ENCODE results near the gene ROCK2. TPM values are rescaled to one million over a fixed set of nuclear protein-coding genes. Genes with fewer than 3 reads are reported as not detected.

Gene ROCK2
- total and polyA plus RNA-seq, 9 of the 15 experiments (the other 6 are each of a cell fraction or from before 2014, with no cell fraction given): 4.9 to 30.6 (median 14.3) TPM

- no peaks in the 10 kb centered on the region for H3K79me2 ChIP-seq (ENCODE audit: control insufficient read depth, insufficient read depth, low read length)
- no peak overlapping the region for H3K27ac ChIP-seq (ENCODE audit: extremely low read depth, low read depth, low read length)
- no peak for FAIRE-seq
- no peak overlapping the region for H3K4me3 ChIP-seq
- H3K36me3 ChIP-seq (ENCODE audit: control insufficient read depth, insufficient read depth, low read length): peaks cover 22% of the 10 kb centered on the region
- ChIA-PET CTCF (ENCODE audit: low intra/inter-chr PET ratio) (no interaction called here), POLR2A (no interaction called here)
- H3K4me1 ChIP-seq (replicated peaks in 1 of 2; ENCODE audit: control insufficient read depth in 2 of 2, insufficient read depth in 2 of 2, low read length in 2 of 2): no peaks in the 10 kb centered on the region
- no peak overlapping the region for H3K9ac ChIP-seq (ENCODE audit: insufficient read depth in 1 of 2, low read depth in 2 of 2, low read length in 2 of 2)
- no peaks in the 10 kb centered on the region for H3K9me3 ChIP-seq (replicated peaks; ENCODE audit: control insufficient read depth, insufficient read depth, low read depth, low read length)
- no peaks in the 10 kb centered on the region for H3K9me1 ChIP-seq (ENCODE audit: control insufficient read depth, insufficient read depth, low read length)
- H4K20me1 ChIP-seq (replicated peaks; ENCODE audit: control insufficient read depth, insufficient read depth, low read length): no peaks in the 10 kb centered on the region
- H2AFZ ChIP-seq (ENCODE audit: low read depth, low read length): no peak overlapping the region
- ATAC-seq: no peak
- TF ChIP-seq ZC3H8 (IDR thresholded peaks at IDR 0.05) (no peak), RFX1 (IDR thresholded peaks at IDR 0.05) (no peak), DIDO1 (tag; IDR thresholded peaks at IDR 0.05; ENCODE audit: low read depth) (no peak), ZKSCAN1 (IDR thresholded peaks at IDR 0.05; ENCODE audit: low read depth, low read length) (no peak), ZFP36 (IDR thresholded peaks at IDR 0.05; ENCODE audit: low read depth, low read length, partially characterized antibody) (no peak), PURB (CRISPR knock-in tag; IDR thresholded peaks at IDR 0.05; ENCODE audit: low read depth) (no peak), THRAP3 (IDR thresholded peaks at IDR 0.05; ENCODE audit: borderline replicate concordance) (no peak), MCM7 (IDR thresholded peaks at IDR 0.05) (no peak), NELFE (IDR thresholded peaks at IDR 0.05; ENCODE audit: insufficient read depth, insufficient read length) (no peak), TAF7 (tag; IDR thresholded peaks at IDR 0.05) (no peak), HDGF (IDR thresholded peaks at IDR 0.05) (no peak), ATF6 (CRISPR knock-in tag; IDR thresholded peaks at IDR 0.05) (no peak), SP2 (IDR thresholded peaks at IDR 0.05; ENCODE audit: extremely low read depth, low read depth, low read length, poor library complexity, severe bottlenecking) (no peak), IFI16 (CRISPR knock-in tag; IDR thresholded peaks at IDR 0.05) (no peak), ZFP1 (CRISPR knock-in tag; IDR thresholded peaks at IDR 0.05) (no peak), KAT7 (CRISPR knock-in tag; IDR thresholded peaks at IDR 0.05; ENCODE audit: borderline replicate concordance) (no peak), NKRF (IDR thresholded peaks at IDR 0.05; ENCODE audit: borderline replicate concordance) (no peak), ATF7 (IDR thresholded peaks at IDR 0.05) (no peak), ZNF639 (CRISPR knock-in tag; conservative IDR thresholded peaks at IDR 0.05 in 1 of 2, IDR thresholded peaks at IDR 0.05 in 1 of 2) (no peak), ZFX (CRISPR knock-in tag; IDR thresholded peaks at IDR 0.05) (no peak)
- no TSS peak for BruUV-seq (replicated peaks)
- no peak for DNase-seq (ENCODE audit: extremely low read depth in 1 of 4, low spot score in 3 of 4)
- H3K27me3 ChIP-seq (ENCODE audit: control insufficient read depth in 2 of 2, insufficient read depth in 2 of 2, low read length in 2 of 2): no peaks in the 10 kb centered on the region
- no peak overlapping the region for H3K4me2 ChIP-seq (ENCODE audit: insufficient read depth, low read length)
- WGBS (ENCODE audit: insufficient coverage, low coverage, missing lambda C conversion rate): 88% methylated on average over 6 of the region's 6 CpGs
- in situ Hi-C loops (cut with MboI) (no loop called here), intact Hi-C loops (cut with micrococcal nuclease) (no loop called here)
Observed at GRCh38 chr2:11180653-11181052, 163.8 kb downstream of the ROCK2 start.
